NCI-H128 (cell line): ENCODE data around the gene FRAS1.
"Not testable (repeated sequence)": the region's sequence is repeated elsewhere in the genome, so short reads cannot be mapped to it uniquely, and the experiment has no call there.

Source experiments
- DNase-seq: peaks from one replicate; lab custom pipeline; 2025; ENCODE audit not compliant: unreplicated experiment; lab: John Stamatoyannopoulos, UW

FRAS1 gene

GRCh38 chr4:78210694-78211410, 153.7 kb downstream of the FRAS1 start:
- DNase-seq, result no peak

- DNase-seq, result peak; percentile 11
These were observed 156.1 kb downstream of the FRAS1 start for GRCh38 chr4:78213218-78213617.

- DNase-seq, result no peak
These were observed 157.0 kb downstream of the FRAS1 start for GRCh38 chr4:78214078-78214477.

GRCh38 chr4:78217557-78217956, 160.4 kb downstream of the FRAS1 start:
- no peak for DNase-seq

- DNase-seq, result no peak
These were observed 161.1 kb downstream of the FRAS1 start for GRCh38 chr4:78218260-78218659.

GRCh38 chr4:78219825-78220224, 162.7 kb downstream of the FRAS1 start:
- DNase-seq, result no peak

GRCh38 chr4:78220283-78220682, 163.2 kb downstream of the FRAS1 start:
- DNase-seq, result no peak

- DNase-seq, result peak; percentile 73
These were observed 165.6 kb downstream of the FRAS1 start for GRCh38 chr4:78222575-78223186.

- DNase-seq, result no peak
These were observed 168.1 kb downstream of the FRAS1 start for GRCh38 chr4:78225236-78225635.

GRCh38 chr4:78226279-78226678, 169.2 kb downstream of the FRAS1 start:
- DNase-seq, result no peak

GRCh38 chr4:78227411-78228057, 170.4 kb downstream of the FRAS1 start:
- no peak for DNase-seq

GRCh38 chr4:78235800-78236199, 178.7 kb downstream of the FRAS1 start:
- DNase-seq, result no peak

- no peak for DNase-seq
These were observed 180.2 kb downstream of the FRAS1 start for GRCh38 chr4:78237360-78237759.

- DNase-seq, result no peak
These were observed 184.9 kb downstream of the FRAS1 start for GRCh38 chr4:78242071-78242470.

GRCh38 chr4:78244705-78245485, 187.8 kb downstream of the FRAS1 start:
- no peak for DNase-seq

GRCh38 chr4:78247536-78248285, 190.6 kb downstream of the FRAS1 start:
- no peak for DNase-seq

GRCh38 chr4:78250500-78250899, 193.4 kb downstream of the FRAS1 start:
- DNase-seq, result no peak

GRCh38 chr4:78252773-78253172, 195.7 kb downstream of the FRAS1 start:
- not testable (repeated sequence) for DNase-seq

- no peak for DNase-seq
These were observed 197.8 kb downstream of the FRAS1 start for GRCh38 chr4:78254893-78255292.

- no peak for DNase-seq
These were observed 207.9 kb downstream of the FRAS1 start for GRCh38 chr4:78265006-78265405.

- no peak for DNase-seq
These were observed 210.7 kb downstream of the FRAS1 start for GRCh38 chr4:78267790-78268189.
